ENCODE data around the gene NCKAP1.

Gene NCKAP1

DNA sequence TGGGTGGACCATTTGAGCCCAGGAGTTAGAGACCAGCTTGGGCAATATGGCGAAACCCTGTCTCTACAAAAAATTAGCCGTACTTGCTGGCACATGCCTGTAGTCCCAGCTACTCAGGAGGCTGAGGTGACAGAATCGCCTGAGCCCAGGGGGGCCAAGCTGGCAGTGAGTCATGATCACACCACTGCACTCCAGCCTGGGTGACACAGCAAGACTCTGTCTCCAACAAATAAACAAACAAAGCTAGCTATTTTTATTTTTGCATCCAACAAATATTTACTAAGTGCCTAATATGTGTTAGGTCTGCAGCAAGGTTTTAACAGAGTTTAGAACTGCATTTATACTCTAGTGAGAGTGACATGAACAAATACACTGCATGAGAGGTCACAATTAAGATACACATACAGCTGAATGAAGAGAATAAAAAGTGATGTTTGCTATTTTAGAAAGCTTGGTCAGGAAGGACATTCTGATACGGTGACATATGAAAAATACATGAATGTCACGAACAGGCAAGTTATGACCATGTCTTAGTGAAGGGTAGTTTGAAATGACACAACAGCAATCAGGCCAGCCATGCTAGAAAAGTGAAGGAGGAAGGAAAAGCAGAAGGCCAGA, 88.6 kb downstream of the NCKAP1 start:
- DNase-seq: no peak

DNA sequence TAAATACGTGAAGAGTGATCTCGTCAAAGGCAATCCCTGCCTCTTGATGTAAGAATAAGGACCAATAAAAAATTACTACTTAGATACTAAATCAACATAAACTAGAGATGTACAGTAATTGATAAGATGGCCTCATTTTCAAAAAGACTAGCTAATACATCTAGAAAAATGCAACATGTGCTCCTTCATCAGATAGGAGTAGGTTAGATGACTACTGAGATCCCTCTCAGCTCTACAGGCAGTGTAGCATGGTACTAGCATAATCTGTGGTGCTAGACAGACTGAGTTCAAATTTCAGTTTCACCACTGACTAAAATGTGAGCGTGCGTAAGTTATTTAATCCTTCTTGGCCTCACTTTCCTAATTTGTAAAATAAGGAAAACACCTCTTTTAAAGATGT, 89.2 kb downstream of the NCKAP1 start:
- no peak for DNase-seq

DNA sequence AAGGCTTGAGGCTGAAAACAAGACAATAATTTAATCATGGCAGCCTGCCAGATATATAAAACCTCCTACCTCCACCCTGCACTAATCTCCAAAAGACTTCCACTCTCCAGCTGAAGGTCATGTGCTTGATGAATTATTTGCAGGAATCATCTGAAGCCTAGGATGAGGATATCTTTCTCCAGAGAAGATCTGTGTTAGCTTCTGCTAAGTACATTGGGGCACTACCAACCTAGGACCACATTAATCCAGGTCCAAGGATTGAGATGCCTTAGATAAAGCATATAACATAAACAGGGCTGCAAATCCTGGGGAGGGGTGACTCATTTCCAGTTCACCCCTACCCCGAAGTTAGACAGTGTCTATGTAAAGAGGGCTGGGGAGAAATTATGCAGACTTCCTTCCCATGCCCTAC, 91.3 kb downstream of the NCKAP1 start:
- no peak for DNase-seq

DNA sequence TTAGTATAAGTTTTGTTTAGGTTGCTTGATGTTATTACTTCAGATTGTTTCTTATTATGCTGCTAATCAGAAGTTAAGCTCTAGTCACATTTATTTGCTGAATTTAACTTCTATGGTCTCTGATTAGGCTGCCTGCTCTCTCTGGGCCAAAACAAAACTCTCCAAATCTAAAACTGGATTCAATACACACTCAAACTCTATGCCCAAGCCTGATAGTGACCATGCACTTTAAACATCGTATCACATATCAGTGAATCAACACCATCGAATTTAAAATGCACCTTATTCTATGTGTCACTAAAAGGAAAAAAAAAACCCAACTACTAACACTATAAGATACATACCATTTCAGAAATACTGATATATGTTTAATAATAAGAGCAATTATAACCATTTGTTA, 94.9 kb downstream of the NCKAP1 start:
- DNase-seq: no peak

DNA sequence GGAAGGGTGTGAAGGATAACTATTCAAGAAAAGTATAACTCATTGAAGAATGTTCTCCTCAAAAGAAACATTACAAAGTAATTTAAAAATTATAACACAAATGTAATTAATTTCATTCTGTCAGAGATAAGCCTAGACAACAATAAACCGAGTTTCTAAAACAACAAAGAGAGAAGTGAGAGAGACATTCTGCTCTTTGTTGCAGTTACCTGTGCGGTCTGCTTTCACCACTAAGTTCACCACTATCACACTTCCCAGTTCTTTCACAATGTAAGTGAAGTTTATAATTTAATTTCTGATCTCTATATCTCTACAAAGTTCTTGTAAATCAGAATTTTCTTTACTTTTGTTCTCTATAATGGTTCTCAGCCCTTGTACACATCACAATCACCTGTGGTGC, 95.5 kb downstream of the NCKAP1 start:
- no peak for DNase-seq

DNA sequence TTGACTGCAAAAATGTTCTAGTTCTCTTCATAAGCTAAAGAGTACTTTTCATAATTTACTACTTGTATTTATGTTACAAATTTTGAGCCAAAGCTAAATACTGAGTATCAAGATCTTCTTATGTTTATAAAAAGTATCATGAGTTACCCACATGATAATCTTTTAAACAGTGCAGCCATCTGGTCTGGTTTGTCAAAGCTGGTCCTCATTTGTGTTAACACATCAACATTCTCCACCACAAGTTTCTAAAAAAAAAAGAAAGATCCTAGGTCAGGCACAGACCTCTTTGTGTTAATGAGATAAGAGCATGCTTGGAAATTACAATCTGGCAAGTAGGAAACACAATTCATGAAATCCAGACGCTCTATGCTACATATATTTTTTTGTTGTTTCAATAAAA, 96.3 kb downstream of the NCKAP1 start:
- no peak for DNase-seq

DNA sequence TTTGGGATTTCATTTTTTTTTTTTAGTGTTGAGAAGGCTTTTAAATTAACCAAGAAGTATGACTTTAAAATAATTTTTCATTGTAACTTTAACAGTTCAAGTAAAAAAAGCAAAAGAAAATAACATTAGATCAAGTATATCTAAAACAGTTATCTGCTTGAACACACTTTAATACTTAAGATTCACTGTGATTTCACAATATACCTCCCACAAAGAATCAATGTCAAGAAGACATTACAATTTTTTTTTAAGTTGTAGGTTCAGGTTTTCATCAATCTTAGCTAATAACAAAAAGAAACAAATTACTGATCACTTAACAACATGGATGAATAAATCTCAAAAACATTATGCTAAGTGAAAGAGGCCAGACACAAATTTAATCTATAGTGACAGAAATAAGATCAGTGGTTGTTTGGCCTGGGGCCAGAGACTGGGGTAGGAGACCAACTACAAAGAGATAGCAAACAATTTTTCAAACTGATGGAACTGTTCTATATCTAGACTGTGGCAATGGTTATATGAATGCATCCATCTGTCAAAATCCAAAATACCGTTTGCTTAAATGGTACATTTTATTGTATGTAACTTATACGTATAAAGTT, 97.0 kb downstream of the NCKAP1 start:
- DNase-seq: no peak

DNA sequence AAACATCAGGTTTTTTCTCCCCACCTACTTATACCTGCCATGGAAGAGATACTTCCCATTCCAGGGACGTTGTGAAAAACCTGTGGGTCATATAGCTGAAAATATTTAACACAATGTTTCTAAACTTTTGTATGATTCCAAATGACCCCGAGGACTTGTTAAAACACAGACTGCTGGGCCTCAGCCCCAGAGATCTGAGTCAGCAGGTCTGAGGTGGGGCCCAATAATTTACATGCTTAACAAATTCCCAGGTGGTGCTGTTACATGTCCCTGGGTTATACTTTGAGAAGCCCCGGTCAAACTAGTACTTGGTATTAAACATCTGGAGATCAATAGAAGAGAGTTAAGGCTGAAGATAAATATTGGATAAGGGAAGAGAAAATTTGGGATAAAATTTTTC, 100.4 kb downstream of the NCKAP1 start:
- DNase-seq: no peak

DNA sequence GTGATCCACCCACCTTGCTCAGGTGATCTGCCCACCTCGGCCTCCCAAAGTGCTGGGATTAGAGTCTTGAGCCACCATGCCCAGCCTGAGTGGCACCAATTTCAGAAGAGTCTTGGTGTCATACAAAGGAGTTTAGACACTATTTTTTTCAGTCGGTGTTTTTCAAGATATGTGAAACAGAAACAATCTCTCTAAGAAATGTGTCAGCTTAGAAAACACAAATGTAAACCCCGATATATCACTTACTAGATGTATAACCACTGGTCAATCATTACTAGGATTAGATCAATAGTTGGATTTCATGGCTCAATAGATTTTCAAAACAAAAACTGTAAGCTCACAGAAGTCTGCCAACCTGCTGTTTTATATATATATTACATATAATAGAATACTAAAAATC, 104.6 kb downstream of the NCKAP1 start:
- no peak for DNase-seq

DNA sequence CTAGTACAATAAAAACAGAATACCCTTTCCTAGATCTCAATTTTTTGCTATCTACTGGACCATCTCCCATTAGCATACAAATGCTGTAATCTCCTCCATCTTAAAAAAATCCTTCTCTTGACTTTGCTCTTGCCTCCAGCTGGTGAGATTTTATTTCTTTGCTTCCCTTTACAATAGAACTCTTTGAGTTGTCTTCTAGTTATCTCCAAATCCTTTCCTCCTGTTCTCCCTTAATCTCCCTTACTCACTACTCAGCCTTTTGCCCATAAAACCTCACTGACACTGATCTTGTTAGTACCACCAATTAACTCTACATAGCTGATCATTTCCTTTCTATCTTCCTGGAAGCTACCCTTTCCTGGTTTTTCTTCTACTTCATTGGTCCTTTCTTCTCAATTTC, 108.3 kb downstream of the NCKAP1 start:
- DNase-seq: no peak

DNA sequence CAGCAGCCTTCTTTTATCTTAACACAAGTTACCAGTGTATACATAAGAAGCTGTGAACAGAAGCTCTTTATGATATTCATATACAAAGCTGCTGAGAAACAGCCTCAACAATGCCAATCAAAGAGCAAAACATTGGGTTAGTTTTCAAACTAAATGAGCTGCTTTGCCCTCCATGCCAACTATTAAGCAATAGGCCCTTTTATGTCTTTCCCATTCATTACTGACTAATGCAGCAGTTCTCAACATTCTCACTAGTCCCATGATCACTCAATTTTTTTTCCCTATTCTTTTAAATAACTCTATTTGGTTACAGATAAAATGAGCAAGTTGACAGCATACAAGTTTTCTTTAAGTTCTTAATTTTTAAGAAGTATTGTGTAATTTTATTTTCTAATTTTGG, 114.0 kb downstream of the NCKAP1 start:
- no peak for DNase-seq

DNA sequence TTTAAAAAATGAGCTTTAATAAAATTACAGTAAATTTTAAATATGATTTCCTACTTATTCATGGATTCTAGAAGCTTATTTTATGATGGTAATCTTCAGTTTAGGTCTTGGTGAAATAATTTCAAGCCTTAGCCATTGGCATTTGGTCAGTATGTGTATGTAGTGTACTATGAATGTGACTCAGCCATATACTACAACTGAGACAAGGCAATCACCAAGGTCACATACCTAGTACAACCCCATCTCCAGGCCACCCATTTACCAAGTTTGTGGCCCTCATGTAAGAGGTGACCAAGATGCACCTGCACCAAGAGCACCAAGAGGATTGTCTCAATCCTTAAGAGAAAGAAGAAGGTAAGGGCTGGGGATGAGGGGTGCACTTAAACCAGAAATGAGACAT, 117.0 kb downstream of the NCKAP1 start:
- no peak for DNase-seq

DNA sequence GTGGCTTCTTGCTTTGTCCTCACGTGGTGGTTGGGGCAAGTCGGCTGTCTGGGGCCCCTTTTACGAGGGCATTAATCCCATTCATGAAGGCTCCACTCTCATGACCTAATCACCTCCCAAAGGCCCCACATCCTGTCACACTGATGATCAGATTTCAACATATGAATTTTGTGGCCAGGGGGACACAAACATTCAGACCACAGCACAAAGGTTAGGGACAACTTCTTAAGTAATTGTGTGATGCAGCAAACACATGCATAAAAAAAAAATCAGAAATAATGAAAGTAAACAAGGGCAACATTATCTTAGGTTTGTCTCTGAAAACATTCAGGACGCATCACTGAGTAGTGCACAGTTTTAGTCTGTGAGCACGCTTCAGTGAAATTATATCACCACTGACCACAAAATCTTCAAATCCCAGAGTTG, 117.6 kb downstream of the NCKAP1 start:
- DNase-seq: no peak

DNA sequence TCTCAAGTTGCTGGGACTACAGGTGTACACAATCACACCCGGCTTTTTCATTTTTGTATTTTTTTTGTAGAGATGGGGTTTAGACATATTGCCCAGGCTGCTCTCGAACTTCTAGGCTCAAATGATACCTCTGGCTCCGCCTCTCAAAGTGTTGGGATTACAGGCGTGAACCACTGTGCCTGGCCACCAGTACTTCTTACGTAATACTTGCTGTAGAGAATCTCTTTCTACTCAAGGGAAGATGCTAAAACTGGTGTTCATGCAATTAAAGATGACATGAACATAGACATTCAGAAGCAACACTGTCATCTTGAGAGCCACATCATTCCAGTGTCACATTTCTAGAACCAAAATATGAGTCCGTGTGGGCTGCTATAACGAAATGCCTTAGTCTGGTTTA, 118.2 kb downstream of the NCKAP1 start:
- no peak for DNase-seq

DNA sequence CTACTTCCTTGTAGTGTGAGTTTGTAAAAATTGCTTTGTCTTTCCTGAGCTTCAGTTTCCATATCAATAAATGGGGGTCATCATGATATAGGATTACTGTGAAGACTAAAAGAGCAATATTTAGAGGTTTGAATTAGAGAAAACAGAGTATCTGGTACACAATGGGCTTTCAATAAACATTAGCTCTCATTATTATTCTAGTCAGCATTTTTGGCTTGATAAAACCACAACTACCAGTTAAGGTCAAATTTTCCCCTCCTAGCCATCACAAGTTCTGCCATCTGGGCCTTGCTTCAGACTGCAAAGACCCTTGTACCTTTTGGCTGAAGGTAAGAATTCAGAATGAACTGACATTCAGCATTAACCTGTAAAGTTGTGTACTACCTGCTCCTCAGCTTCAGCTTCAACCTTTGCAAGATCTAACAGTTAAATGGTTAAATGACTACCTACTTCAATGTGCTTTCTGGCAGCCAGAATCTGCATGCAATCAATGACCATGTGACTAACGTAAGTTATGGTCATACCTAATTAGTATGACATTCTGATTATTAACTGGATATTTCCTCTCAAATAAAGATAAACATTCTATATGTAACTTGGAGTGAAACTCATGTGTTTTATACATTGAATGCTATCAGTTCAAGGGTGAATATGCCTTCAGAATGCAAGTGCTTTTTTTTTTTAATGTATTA, 119.2 kb downstream of the NCKAP1 start:
- no peak for DNase-seq

DNA sequence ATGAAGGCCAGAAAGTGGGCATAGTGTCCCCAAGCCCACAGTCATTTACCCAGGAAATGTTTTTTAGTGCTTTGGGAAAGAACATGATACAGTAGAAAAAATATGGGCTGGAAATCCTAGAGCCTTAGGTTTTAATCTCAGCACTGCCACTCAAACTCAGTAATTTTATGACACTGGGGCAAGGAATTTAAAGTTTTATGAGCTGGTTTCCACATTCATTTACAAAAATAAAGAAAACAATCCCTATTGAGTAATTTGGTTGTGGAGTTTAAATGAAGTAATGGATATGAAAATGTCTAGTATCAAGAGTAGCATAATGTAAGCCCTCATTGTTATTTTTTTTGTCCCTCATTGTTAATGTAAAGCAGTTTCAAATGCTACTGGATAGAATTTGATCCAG, 120.3 kb downstream of the NCKAP1 start:
- no peak for DNase-seq

DNA sequence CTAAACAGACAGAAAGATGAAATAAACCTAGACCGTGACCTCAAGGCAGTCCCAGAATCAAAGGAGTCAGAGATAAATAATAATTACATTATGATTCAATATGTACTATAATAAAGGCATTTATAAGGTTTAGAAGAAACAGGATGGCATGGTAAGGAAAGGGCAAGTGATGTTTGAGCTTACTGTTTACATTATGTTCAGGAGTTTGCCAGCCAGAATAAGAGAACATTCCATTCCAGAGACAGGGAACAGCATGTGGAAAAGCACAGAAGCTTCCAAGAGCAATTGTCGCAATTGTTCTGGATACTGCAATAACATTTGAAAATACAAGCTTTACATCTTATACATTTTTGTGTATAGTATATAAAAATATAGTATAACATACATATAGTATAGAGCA, 121.8 kb downstream of the NCKAP1 start:
- DNase-seq: no peak

DNA sequence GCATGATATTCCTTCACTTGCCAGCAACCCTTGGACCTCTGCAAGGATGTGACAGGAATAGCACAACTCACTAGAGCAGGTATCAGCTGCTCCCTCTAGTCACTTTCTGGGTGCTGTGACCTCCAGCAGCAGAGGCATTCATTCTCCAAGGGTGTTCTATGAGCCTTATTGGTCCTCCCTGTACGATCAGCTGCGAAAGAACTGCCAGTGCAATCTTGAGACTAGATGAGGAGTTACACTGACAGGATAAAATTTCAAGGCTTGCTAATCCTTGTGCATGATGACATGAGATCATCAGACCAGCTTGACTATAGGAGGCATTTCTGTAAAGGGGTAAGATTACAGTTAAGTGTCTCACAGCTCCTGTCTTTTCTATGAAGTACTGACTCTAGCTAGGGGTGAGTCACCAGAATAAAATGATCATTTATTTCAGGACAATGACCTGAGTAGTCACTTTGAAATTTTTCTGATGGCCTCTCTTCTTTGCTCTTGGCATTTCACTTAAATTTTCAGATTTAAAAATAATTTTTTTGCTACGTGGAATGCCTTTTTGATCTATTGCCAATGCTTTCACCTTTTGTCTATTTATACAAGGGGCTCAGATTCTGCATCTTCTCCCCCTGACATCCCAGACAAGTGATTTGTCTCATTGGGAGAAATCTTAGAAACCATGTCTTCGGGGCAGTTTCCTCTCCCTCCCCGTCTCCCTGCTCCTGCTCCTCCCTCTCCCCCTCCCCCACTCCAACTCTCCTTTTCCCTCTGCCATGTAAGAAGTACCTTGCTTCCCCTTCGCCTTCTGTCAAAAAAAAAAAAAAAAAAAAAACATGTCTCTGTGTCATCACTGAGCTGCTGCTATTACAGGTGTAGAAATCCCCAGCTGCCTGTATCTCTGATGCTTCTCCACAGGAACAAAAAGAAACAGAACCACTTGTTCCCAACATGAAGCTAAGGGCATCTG, 122.6 kb downstream of the NCKAP1 start:
- no peak for DNase-seq

DNA sequence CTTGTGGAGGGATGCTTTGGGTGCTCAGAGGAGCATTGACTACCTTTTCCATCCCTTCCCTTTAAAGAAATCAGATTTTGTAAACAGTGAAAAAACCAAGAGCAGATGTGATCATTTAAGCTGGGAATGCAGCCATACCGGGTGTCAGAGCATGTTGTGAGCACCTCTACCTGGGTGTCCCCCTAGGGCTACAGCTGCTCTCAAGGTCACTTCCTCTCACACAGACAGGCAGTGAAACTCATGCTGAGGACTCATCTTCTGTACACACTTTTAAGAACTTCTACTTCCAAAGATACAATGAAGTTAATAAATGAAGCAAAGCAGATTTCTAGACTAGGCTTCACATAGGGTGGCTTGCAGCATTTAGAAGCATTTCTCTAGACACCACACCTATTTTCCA, 123.4 kb downstream of the NCKAP1 start:
- DNase-seq: no peak

DNA sequence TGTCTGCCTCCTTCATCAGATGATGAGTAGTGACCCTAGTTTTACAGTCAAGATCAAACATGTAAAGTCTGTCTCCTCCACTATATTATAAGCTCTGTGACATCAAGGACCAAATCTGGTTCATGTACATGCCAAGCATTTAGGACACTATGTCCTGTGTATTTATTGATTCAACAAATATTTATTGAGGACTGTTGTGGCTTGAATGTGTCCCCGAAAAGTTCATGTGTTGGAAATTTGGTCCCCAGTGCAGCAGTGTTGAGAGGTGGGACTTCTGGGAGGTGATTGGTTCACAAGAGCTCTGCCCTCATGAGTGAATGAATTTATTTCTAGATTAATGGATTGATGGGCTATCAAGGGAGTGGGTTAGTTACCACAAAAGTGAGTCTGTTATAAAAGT, 125.2 kb downstream of the NCKAP1 start:
- no peak for DNase-seq

DNA sequence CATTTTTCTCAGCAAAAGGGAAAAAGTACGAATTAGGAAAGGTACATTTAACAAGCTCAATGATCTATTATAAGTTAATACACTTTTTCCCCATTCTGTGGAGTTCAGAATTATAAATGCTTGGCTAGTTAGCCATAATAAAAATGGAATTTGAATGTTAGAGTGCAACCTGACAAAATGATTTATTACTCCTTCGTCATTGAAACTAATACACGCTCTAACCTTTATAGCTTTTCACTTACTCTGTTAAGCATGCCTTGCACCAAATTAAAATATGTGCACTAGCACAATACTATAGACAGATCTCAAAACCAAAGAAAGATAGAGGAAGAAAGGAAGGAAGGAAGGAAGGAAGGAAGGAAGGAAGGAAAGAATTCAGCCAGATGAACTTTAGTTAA, 125.7 kb downstream of the NCKAP1 start:
- DNase-seq: no peak

DNA sequence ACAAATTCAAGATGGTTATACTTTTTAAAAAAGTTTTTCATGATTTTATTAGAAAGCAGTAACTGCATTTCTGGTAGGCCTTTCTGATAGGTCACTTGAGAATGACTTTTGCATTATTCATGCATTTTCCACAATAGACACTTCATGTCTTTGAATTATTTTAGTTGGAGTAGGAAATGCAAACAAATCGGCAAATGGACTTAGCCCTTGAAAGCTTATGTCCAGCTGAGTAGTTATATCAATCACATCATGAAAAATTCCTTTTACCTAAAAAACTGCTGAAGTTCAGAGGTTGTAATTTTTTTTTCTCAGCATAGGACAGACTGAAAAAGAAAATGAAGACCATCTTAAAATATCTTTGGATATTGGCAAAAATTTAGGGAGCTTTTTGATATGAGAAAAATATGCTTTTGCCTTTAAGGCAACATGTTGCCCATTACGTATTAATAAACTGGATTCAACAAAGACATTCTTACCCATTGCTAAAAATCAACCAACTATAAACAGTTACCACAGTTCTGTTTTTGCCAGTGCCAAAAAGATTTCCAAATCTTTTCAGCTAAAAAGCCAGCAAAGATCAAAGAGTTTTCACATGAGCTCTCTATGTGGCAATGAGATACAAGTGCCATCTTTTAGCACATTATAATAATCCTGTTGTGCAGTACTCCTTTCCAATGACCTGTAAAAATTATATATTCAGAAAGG, 126.3 kb downstream of the NCKAP1 start:
- no peak for DNase-seq

DNA sequence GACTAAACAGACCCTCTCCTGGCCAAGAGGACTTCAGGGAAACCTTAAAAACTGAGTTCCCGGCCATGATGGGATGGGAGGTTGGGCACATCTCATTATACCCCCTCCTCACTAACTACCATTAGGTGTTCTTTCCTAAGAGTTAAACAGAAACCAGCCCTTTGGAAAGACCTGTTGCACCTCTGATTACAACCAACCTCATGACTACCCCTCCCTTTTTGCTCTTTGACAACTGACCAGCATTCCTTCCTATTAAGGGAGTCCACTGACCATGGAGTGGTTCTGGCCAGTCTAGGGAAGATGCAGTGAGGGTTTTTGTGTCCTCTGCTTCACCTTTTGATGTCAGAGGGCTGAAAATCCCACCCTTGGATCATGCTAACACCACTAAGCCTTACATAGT, 127.3 kb downstream of the NCKAP1 start:
- DNase-seq: no peak

All from CD4-positive, alpha-beta T cell treated with Interleukin-12 subunit alpha and Interleukin-12 subunit beta, for 1 hour (primary cell).